Measurements from ENCODE around the gene OVOL2.

The OVOL2 gene

DNA sequence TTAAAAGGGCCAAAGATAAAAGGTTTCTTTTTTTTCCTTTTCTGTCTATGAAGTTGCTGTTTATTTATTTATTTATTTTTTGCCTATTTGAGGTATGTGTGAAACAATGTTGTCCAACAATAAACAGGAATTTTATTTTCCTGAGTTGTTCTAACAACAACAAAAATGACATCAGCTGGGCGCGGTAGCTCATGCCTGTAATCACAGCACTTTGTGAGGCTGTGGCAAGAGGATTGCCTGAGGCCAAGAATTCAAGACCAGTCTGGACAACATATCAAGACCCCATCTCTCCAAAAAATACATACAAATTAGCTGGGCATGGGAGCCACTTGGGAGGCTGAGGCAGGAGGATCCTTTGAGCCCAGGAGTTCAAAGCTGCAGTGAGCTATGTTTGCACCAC, 44.8 kb downstream of the OVOL2 start:
- DNase-seq (ENCODE audit: low spot score) = no peak

- no peak for DNase-seq (ENCODE audit: low spot score)
Observed at GRCh38 chr20:18011951-18012645, 45.6 kb downstream of the OVOL2 start.

DNA sequence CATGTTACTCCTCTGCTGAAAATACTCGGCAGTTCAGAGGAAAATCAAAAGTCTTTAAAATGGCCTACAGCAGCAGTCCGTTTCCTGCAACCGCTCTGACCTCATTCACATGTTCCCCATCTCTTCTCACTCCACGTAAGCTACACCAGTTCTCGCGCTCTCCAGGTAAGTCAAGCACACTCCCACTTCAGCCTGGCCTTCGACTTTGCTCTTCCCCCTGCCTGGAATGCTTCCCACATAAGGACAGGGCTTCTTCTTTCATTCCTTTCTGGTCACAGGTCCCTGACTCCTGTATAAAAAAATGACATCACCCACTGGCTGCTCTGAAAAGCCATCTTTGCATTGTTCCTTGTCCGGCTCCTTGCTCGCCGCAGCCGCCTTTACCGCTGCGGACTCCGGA, 46.2 kb downstream of the OVOL2 start:
- no peak for DNase-seq (ENCODE audit: low spot score)

DNA sequence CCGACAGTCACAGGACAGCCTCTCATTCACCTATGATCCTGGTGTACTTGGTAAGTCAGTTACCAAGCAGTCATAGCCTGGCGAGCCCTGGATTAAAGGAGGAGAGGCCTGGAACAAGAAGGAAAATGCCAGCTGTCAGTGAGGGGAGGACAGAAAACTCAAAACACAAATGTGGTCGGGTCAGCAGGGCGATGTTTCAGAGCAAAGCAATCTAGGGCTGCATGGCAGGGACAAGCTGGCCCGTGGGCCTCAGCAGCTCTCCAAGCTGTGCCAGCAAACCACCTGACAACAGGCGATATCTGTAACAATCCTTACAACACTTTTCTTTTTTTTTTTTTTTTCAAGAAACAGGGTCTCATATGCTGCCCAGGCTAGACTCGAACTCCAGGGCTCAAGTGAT, 48.6 kb downstream of the OVOL2 start:
- no peak for DNase-seq (ENCODE audit: low spot score)

- no peak for DNase-seq (ENCODE audit: low spot score)
Observed at GRCh38 chr20:18007534-18008292, 50.0 kb downstream of the OVOL2 start.

- DNase-seq (ENCODE audit: low spot score) = no peak
Observed at GRCh38 chr20:18006684-18007083, 51.0 kb downstream of the OVOL2 start.

DNA sequence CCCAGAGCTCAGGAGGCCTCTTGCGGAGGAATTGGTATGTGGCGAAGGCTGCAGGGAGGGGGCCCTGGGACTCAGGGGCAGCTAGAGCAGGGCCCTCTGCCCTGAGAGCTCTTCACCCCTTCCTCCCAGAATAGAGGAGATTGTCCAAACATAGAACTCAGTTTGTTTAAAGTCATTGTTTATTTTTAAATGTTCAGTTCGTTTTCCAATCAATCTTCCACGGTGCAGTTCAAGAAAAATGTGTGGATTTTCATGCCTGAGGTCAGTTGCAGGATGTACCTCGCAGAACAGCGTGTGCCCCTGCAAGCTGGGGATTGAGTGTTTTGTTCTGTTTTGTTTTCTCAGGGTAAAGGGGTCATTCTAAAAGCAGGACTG, 51.7 kb downstream of the OVOL2 start:
- DNase-seq (ENCODE audit: low spot score) = no peak

- DNase-seq (ENCODE audit: low spot score) = no peak
Observed at GRCh38 chr20:18005170-18005989, 52.3 kb downstream of the OVOL2 start.

GRCh38 chr20:18004384-18005031, 53.2 kb downstream of the OVOL2 start:
- DNase-seq (ENCODE audit: low spot score) = no peak

DNA sequence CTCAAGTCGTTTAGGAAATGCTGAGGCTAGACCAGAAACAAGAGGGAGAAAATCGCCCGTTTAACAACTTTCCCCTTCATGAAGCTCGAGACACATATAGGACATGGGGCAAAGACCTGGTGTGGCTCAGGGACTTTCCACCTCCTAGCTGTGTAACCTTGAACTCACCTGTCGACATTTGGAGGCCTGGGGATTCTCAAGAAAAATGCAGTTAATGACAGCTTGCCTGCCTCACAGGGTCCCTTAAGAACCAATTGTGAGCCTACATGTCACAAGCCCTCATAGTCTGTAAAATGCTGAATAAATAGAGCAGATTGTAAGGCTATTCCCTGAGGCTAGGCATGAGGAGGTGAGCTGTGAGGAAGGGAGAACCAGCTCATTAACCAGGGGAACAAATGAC, 53.8 kb downstream of the OVOL2 start:
- no peak for DNase-seq (ENCODE audit: low spot score)

GRCh38 chr20:18001131-18001921, 56.4 kb downstream of the OVOL2 start:
- DNase-seq (ENCODE audit: low spot score) = peak; percentile 92

DNA sequence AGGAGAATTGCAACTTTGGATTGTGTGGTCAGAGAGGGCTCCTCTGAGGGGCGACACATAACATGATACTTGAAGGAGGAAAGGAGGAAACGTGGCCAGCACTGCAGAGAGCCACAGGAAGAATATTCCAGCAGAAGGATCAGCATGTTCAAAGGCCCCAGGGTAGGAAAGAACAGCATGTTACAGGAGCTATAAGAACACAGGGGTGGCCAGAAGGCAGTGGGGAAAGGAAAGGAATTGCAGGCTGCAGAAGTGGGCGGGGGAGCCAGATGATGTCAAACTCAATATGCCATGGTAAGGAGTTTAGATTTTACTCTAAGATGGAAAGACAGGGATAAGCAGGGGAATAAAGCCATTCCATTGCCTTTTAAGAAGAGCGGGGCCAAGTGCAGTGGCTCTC, 58.1 kb downstream of the OVOL2 start:
- no peak for DNase-seq (ENCODE audit: low spot score)

DNA sequence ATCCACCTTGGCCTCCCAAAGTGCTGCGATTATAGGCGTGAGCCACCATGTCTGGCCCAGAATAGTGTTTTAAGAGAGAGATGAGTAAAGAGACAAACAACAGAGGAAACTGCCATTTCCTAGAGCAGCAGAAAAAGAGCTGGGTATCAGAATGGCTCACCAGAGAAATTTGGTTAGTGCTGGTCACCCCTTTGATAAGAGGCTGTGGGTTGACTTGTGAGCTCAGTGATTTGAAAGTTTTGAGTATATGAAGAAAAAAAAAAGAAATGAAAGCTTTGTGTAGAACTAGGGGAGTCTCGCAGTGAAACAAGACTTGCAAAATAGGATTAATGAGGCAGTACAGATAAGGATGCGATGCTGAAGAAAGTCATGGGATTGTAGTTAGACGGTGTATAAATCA, 59.3 kb downstream of the OVOL2 start:
- no peak for DNase-seq (ENCODE audit: low spot score)

DNA sequence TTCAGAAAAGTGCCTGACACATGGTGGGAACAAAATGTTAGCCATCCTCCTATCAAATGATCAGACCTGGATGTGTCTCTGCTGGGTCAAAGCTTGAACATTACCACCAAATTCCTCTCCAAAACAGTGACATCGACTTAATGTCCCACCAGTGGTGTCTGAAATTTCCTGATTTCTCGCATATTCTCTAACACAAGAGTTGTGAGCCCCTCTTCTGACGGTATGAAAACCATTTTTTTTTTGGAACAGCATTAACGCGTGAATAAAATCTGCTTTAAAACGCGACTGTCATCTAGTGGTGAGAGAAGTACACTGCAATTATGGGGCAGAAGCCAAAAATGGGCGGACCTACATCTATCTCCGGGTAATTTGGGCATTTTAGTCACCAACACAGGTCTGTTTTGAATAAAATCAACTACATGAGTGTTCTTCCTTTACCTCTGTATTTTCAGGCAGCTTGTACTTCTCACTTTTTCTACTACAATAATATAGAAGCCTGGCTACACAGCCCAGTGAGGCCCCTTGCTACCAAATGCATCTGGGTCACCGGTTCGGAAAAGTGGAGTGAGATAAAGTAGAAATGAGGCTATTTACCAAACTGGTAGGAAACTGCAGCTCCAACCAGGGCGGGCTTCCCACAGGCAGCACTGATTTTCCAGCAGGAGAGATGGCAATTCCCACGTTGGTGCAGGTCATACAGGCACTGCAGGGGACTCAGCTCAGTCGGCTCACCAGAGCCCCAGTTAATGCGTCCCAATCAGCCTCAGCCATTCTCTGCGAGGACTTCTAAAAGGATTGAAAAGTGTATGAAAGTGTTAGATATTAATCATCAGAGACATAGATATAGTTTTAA, 61.5 kb downstream of the OVOL2 start:
- peak; percentile 76 for DNase-seq (ENCODE audit: low spot score)

DNA sequence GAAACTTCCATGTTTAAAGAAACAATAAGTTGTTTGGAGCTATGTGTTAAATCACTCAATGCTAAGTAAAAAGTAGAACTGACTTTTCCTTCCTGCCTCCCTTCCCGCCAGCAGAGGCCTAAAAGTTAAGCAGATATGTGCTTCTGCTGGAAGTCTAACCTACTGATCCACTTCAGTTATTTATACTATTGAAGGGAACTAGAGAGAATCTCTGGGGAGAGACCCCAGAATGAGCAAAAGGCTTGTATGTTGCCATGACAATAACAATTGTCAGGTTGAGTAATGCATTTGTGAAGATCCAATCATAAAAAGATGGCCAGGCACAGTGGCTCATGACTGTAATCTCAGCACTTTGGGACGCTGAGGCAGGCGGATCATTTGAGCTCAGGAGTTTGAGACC, 64.2 kb downstream of the OVOL2 start:
- no peak for DNase-seq (ENCODE audit: low spot score)

- DNase-seq (ENCODE audit: low spot score) = no peak
Observed at GRCh38 chr20:17992847-17993513, 64.7 kb downstream of the OVOL2 start.

GRCh38 chr20:17992224-17992637, 65.5 kb downstream of the OVOL2 start:
- no peak for DNase-seq (ENCODE audit: low spot score)

- no peak for DNase-seq (ENCODE audit: low spot score)
Observed at GRCh38 chr20:17990278-17990972, 67.3 kb downstream of the OVOL2 start.

DNA sequence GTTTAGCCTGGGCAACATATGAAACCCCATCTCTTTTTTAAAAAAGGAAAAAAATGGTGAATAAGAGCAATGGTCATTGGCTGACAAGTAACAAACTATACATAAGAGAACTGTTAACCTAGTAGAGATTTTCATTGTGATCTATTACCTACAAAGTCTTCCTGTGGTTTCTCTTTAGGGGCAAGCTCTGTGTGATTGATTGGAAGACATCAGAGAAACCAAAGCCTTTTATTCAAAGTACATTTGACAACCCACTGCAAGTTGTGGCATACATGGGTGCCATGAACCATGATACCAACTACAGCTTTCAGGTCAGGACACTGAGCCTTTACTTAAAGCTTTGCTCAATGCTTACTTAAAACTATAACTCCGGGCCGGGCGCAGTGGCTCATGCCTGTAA, 69.7 kb downstream of the OVOL2 start:
- no peak for DNase-seq (ENCODE audit: low spot score)

Data from AG20443 (cell line).